ENCODE data around the gene HINT2. TPM values are rescaled to one million over a fixed set of nuclear protein-coding genes. Genes with fewer than 3 reads are reported as not detected.

HINT2 gene
- total RNA-seq, 1 donor from 2014 or later = 25.1 TPM

- H3K36me3 ChIP-seq (ENCODE audit: control insufficient read depth in 3 of 3, insufficient read depth in 3 of 3, low read length in 3 of 3) = no peaks in the 10 kb centered on the region
- H3K9me3 ChIP-seq (ENCODE audit: control insufficient read depth in 3 of 3, low read length in 3 of 3) = no peaks in the 10 kb centered on the region
- H3K27me3 ChIP-seq (ENCODE audit: control insufficient read depth in 3 of 3, insufficient read depth in 3 of 3, low read length in 3 of 3) = no peaks in the 10 kb centered on the region
- peaks cover 18 to 25% (median 18%) of the 10 kb centered on the region in 3 donors for H3K4me1 ChIP-seq (ENCODE audit: control insufficient read depth in 3 of 3, insufficient read depth in 3 of 3, low read length in 3 of 3)
- no peak overlapping the region for H3K4me3 ChIP-seq (ENCODE audit: low read length in 3 of 3)
- no peak overlapping the region for H3K27ac ChIP-seq (ENCODE audit: low read depth, low read length)
- no peak overlapping the region for H3K9ac ChIP-seq (ENCODE audit: low read depth in 1 of 3, low read length in 3 of 3)
Observed at GRCh38 chr9:35769763-35770162, 45.1 kb downstream of the HINT2 start.

DNA sequence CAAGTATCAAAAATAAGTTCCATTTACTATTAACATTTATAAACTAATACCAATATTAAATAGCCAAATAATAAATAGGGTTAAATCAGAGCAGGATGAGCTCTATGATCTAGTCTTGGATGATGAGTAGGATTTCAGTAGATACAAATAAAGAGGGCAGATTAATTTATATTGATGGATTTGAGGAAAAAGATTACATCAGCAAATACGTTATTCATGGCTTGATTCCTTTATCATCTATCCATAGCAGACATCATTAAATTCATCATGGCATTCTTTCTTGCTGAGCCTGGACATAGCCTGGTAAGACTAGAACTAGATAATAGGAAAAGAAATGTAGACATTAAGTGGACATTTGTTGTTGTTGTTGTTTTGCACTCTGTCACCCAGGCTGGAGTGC lies 47.4 kb downstream of the HINT2 start:
- no peaks in the 10 kb centered on the region for H3K27me3 ChIP-seq (ENCODE audit: control insufficient read depth in 3 of 3, insufficient read depth in 3 of 3, low read length in 3 of 3)
- H3K36me3 ChIP-seq (ENCODE audit: control insufficient read depth in 3 of 3, insufficient read depth in 3 of 3, low read length in 3 of 3) = no peaks in the 10 kb centered on the region
- no peak overlapping the region for H3K9ac ChIP-seq (ENCODE audit: low read depth in 1 of 3, low read length in 3 of 3)
- peaks cover 18 to 25% (median 18%) of the 10 kb centered on the region in 3 donors for H3K4me1 ChIP-seq (ENCODE audit: control insufficient read depth in 3 of 3, insufficient read depth in 3 of 3, low read length in 3 of 3)
- no peaks in the 10 kb centered on the region for H3K9me3 ChIP-seq (ENCODE audit: control insufficient read depth in 3 of 3, low read length in 3 of 3)
- H3K4me3 ChIP-seq (ENCODE audit: low read length in 3 of 3) = no peak overlapping the region
- no peak overlapping the region for H3K27ac ChIP-seq (ENCODE audit: low read depth, low read length)

- Histone ChIP-seq H3K9me3 (ENCODE audit: control insufficient read depth in 3 of 3, low read length in 3 of 3) (no peaks in the 10 kb centered on the region), H3K27ac (ENCODE audit: low read depth, low read length) (no peak overlapping the region), H3K9ac (ENCODE audit: low read depth in 1 of 3, low read length in 3 of 3) (no peak overlapping the region), H3K27me3 (ENCODE audit: control insufficient read depth in 3 of 3, insufficient read depth in 3 of 3, low read length in 3 of 3) (no peaks in the 10 kb centered on the region), H3K4me1 (ENCODE audit: control insufficient read depth in 3 of 3, insufficient read depth in 3 of 3, low read length in 3 of 3) (peaks cover 16 to 22% (median 16%) of the 10 kb centered on the region in 3 donors), H3K36me3 (ENCODE audit: control insufficient read depth in 3 of 3, insufficient read depth in 3 of 3, low read length in 3 of 3) (no peaks in the 10 kb centered on the region), H3K4me3 (ENCODE audit: low read length in 3 of 3) (no peak overlapping the region)
Observed at GRCh38 chr9:35766997-35767396, 47.8 kb downstream of the HINT2 start.

DNA sequence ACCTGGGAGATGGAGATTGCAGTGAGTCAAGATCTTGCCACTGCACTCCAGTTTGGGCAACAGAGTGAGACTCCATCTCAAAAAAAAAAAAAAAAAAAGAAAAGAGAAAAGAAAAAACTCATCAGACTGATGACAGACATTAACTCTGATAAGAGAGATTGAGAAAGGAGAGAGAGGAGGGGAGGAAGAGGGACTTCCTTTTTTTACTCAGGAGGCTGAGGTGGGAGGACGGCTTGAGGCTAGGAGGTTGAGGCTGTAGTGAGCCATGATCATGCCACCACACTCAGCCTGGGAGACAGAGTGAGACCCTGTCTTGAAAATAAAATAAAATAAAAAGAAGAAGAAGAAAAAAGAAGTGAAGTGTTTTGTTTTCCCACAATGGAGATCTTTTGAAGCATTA lies 51.0 kb downstream of the HINT2 start:
- Histone ChIP-seq H3K27ac (ENCODE audit: low read depth, low read length) (no peak overlapping the region), H3K36me3 (ENCODE audit: control insufficient read depth in 3 of 3, insufficient read depth in 3 of 3, low read length in 3 of 3) (no peaks in the 10 kb centered on the region), H3K4me1 (ENCODE audit: control insufficient read depth in 3 of 3, insufficient read depth in 3 of 3, low read length in 3 of 3) (peaks cover 0 to 3% (median 0%) of the 10 kb centered on the region in 3 donors), H3K9ac (ENCODE audit: low read depth in 1 of 3, low read length in 3 of 3) (no peak overlapping the region), H3K4me3 (ENCODE audit: low read length in 3 of 3) (no peak overlapping the region), H3K9me3 (ENCODE audit: control insufficient read depth in 3 of 3, low read length in 3 of 3) (no peaks in the 10 kb centered on the region), H3K27me3 (ENCODE audit: control insufficient read depth in 3 of 3, insufficient read depth in 3 of 3, low read length in 3 of 3) (no peaks in the 10 kb centered on the region)

- H3K36me3 ChIP-seq (ENCODE audit: control insufficient read depth in 3 of 3, insufficient read depth in 3 of 3, low read length in 3 of 3) = no peaks in the 10 kb centered on the region
- no peaks in the 10 kb centered on the region for H3K27me3 ChIP-seq (ENCODE audit: control insufficient read depth in 3 of 3, insufficient read depth in 3 of 3, low read length in 3 of 3)
- no peaks in the 10 kb centered on the region for H3K9me3 ChIP-seq (ENCODE audit: control insufficient read depth in 3 of 3, low read length in 3 of 3)
- no peak overlapping the region for H3K9ac ChIP-seq (ENCODE audit: low read depth in 1 of 3, low read length in 3 of 3)
- H3K4me3 ChIP-seq (ENCODE audit: low read length in 3 of 3) = no peak overlapping the region
- no peak overlapping the region for H3K27ac ChIP-seq (ENCODE audit: low read depth, low read length)
- peaks cover 0 to 8% (median 0%) of the 10 kb centered on the region in 3 donors for H3K4me1 ChIP-seq (ENCODE audit: control insufficient read depth in 3 of 3, insufficient read depth in 3 of 3, low read length in 3 of 3)
Observed at GRCh38 chr9:35763181-35763580, 51.7 kb downstream of the HINT2 start.

Small RNA genes within 50 kb of the gene (small RNA-seq; reads per million reads assigned to genes)
- gene HINT2 = not detected

Other genes with a start within 250 kb of the HINT2 start
- 8.4 TPM for gene TESK1, start 209.8 kb downstream of the HINT2 start, total RNA-seq
- gene CD72, start 196.6 kb downstream of the HINT2 start, total RNA-seq = 2.1 TPM
- 1.0 TPM for gene SIT1, start 164.1 kb downstream of the HINT2 start, total RNA-seq
- 118,473 TPM for gene RMRP, start 157.0 kb downstream of the HINT2 start, total RNA-seq
- 11.0 TPM for gene CCDC107, start 156.8 kb downstream of the HINT2 start, total RNA-seq
- gene ARHGEF39, start 149.8 kb downstream of the HINT2 start, total RNA-seq = 0.52 TPM
- gene CA9, start 141.1 kb downstream of the HINT2 start, total RNA-seq = under 0.01 TPM
- gene TPM2, start 125.1 kb downstream of the HINT2 start, total RNA-seq = 4,180 TPM
- 90.8 TPM for gene TLN1, start 82.8 kb downstream of the HINT2 start, total RNA-seq
- gene CREB3, start 82.4 kb downstream of the HINT2 start, total RNA-seq = 20.9 TPM
- 31.3 TPM for gene GBA2, start 65.8 kb downstream of the HINT2 start, total RNA-seq
- 7.8 TPM for gene RGP1, start 65.8 kb downstream of the HINT2 start, total RNA-seq
- not detected for gene MSMP, start 60.8 kb downstream of the HINT2 start, total RNA-seq
- 7.3 TPM for gene NPR2, start 23.5 kb downstream of the HINT2 start, total RNA-seq
- 0.52 TPM for gene SPAG8, start 2.8 kb downstream of the HINT2 start, total RNA-seq
- not detected for gene FAM221B, start 13.7 kb upstream of the HINT2 start, total RNA-seq
- gene TMEM8B, start 14.2 kb upstream of the HINT2 start, total RNA-seq = 2.6 TPM
- not detected for gene OR13J1, start 55.4 kb upstream of the HINT2 start, total RNA-seq
- 2.1 TPM for gene HRCT1, start 91.2 kb upstream of the HINT2 start, total RNA-seq
- gene SPAAR, start 94.4 kb upstream of the HINT2 start, total RNA-seq = 1.0 TPM
- gene OR2S2, start 143.1 kb upstream of the HINT2 start, total RNA-seq = not detected
- gene RECK, start 221.9 kb upstream of the HINT2 start, total RNA-seq = 14.6 TPM

Measured in skeletal muscle tissue (tissue), 5 donors.